Astrocyte (in vitro differentiated cells and primary cell): ENCODE results near the gene CYP4A22. TPM values are rescaled to one million over a fixed set of nuclear protein-coding genes. Genes with fewer than 3 reads are reported as not detected.
"Not testable (repeated sequence)": the region's sequence is repeated elsewhere in the genome, so short reads cannot be mapped to it uniquely, and the experiment has no call there.

Source experiments
- DNase-seq: peaks from one replicate; pipeline ENCODE4 v3.0.0-alpha.2; 2010; ENCODE audit warnings: low read depth
- FAIRE-seq: peaks from 2 replicates; lab custom pipeline; 2011; peaks lifted over from hg19 to GRCh38; lab: Jason Lieb, UNC
- H2AFZ ChIP-seq: 2 replicates; pipeline ENCODE4 v1.6.0; 2012; ENCODE audit warnings: low read depth, low read length, inconsistent platforms
- H3K27ac ChIP-seq: 2 replicates; pipeline ENCODE4 v1.5.1; 2011; ENCODE audit warnings: low read depth, low read length, inconsistent platforms
- H3K27me3 ChIP-seq: 2 replicates; pipeline ENCODE4 v1.6.0; 2011; ENCODE audit warnings: low read length, inconsistent platforms; ENCODE audit not compliant: insufficient read depth
- H3K36me3 ChIP-seq: 2 replicates; pipeline ENCODE4 v1.5.1; 2011; ENCODE audit warnings: low read length, inconsistent platforms; ENCODE audit not compliant: insufficient read depth
- H3K4me1 ChIP-seq: 2 replicates; pipeline ENCODE4 v1.5.1; 2011; ENCODE audit warnings: low read length, inconsistent platforms; ENCODE audit not compliant: insufficient read depth
- H3K4me2 ChIP-seq: 2 replicates; pipeline ENCODE4 v1.6.0; 2012; ENCODE audit warnings: low read length, inconsistent platforms
- H3K4me3 ChIP-seq: 2 replicates; pipeline ENCODE4 v1.5.1; 2011; ENCODE audit warnings: low read depth, mild to moderate bottlenecking, low read length, inconsistent platforms; ENCODE audit not compliant: insufficient read depth
- H3K79me2 ChIP-seq: 2 replicates; pipeline ENCODE4 v1.6.0; 2012; ENCODE audit warnings: mild to moderate bottlenecking, low read length, inconsistent platforms; ENCODE audit not compliant: insufficient read depth
- H3K9ac ChIP-seq: 2 replicates; pipeline ENCODE4 v1.6.0; 2012; ENCODE audit warnings: mild to moderate bottlenecking, low read length, inconsistent platforms
- H3K9me3 ChIP-seq: 2 replicates; pipeline ENCODE4 v1.5.1; 2012; ENCODE audit warnings: low read depth, mild to moderate bottlenecking, low read length, inconsistent platforms; ENCODE audit not compliant: insufficient read depth
- H4K20me1 ChIP-seq: 2 replicates; pipeline ENCODE4 v1.6.0; 2012; ENCODE audit warnings: low read length, inconsistent platforms; ENCODE audit not compliant: insufficient read depth
- H3K27ac Mint-ChIP-seq: one replicate; pipeline ENCODE4 v1.8.0; 2021; ENCODE audit warnings: mild to moderate bottlenecking, mixed read lengths; ENCODE audit not compliant: unreplicated experiment
- H3K27me3 Mint-ChIP-seq: one replicate; pipeline ENCODE4 v1.8.0; 2021; ENCODE audit warnings: low read depth, mixed read lengths; ENCODE audit not compliant: unreplicated experiment
- H3K36me3 Mint-ChIP-seq: one replicate; pipeline ENCODE4 v1.8.0; 2021; ENCODE audit warnings: low read depth, mixed read lengths; ENCODE audit not compliant: unreplicated experiment
- H3K4me1 Mint-ChIP-seq: one replicate; pipeline ENCODE4 v1.8.0; 2021; ENCODE audit warnings: low read depth, mixed read lengths; ENCODE audit not compliant: unreplicated experiment
- H3K4me3 Mint-ChIP-seq: one replicate; pipeline ENCODE4 v1.8.0; 2021; ENCODE audit warnings: mild to moderate bottlenecking, moderate library complexity, mixed read lengths; ENCODE audit not compliant: unreplicated experiment
- H3K9me3 Mint-ChIP-seq: one replicate; pipeline ENCODE4 v1.8.0; 2021; ENCODE audit warnings: mild to moderate bottlenecking, mixed read lengths; ENCODE audit not compliant: unreplicated experiment
- EZH2 ChIP-seq: IDR thresholded peaks from 2 replicates; pipeline ENCODE4 v1.6.1; 2012; ENCODE audit warnings: mild to moderate bottlenecking, low read length, inconsistent platforms; ENCODE audit not compliant: insufficient read depth
- total RNA-seq: library from RNA; stranded (reverse); gene quantifications from 2 replicates; pipeline ENCODE4 v1.2.1, GENCODE V29; 2021
- TF ChIP-seq, protein P1 (sequence below): IDR thresholded peaks from 2 replicates; pipeline ENCODE4 v1.5.1; 2011; ENCODE audit warnings: low read depth, mild to moderate bottlenecking, inconsistent platforms, low read length, moderate library complexity; ENCODE audit not compliant: insufficient read depth

The CYP4A22 gene
- total RNA-seq, 1 donor from 2014 or later = not detected

DNA sequence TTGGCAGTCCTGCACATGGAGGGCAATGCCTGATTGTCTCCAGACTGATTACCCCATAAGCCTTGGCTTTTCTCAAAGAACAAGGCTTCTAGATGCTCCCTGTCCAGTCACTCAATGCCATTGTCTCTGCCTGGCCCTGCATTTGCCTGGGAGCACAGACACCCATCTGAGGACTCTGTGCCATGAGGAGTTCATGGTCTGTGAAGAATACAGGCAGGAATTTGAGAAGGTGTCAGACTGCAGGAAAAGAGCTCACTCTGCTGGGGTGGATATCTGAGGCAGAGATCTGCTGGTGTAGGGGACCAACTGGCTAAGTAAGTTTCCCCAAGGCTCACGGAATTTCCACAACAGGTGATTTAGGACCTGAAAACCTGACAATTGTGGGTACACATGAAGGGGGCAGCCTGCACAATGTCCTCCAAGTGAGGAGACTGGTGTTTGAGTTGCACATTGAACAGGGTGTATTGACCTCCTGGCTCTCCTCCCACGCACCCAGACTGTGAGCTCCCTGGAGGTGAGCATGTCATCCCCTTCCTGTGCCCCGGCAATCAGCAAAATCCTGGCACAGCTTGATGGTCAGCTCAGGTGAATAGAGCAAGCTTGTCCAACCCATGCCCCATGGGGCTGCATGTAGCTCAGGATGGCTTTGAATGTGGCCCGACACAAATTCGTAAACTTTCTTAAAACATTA lies 829 bp downstream of the CYP4A22 start:
- TF ChIP-seq, protein P1, sequence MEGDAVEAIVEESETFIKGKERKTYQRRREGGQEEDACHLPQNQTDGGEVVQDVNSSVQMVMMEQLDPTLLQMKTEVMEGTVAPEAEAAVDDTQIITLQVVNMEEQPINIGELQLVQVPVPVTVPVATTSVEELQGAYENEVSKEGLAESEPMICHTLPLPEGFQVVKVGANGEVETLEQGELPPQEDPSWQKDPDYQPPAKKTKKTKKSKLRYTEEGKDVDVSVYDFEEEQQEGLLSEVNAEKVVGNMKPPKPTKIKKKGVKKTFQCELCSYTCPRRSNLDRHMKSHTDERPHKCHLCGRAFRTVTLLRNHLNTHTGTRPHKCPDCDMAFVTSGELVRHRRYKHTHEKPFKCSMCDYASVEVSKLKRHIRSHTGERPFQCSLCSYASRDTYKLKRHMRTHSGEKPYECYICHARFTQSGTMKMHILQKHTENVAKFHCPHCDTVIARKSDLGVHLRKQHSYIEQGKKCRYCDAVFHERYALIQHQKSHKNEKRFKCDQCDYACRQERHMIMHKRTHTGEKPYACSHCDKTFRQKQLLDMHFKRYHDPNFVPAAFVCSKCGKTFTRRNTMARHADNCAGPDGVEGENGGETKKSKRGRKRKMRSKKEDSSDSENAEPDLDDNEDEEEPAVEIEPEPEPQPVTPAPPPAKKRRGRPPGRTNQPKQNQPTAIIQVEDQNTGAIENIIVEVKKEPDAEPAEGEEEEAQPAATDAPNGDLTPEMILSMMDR = no peak
- TF ChIP-seq EZH2 = no peak
- no peaks in the 10 kb centered on the region for H3K27me3 ChIP-seq
- no peaks in the 10 kb centered on the region for H4K20me1 ChIP-seq
- H3K27ac ChIP-seq = no peak overlapping the region
- H3K9me3 Mint-ChIP-seq = peaks cover 5% of the 10 kb centered on the region
- H2AFZ ChIP-seq = no peak overlapping the region
- H3K4me1 ChIP-seq = no peaks in the 10 kb centered on the region
- no peak overlapping the region for H3K9ac ChIP-seq
- DNase-seq (no peak), FAIRE-seq (no peak)
- no peak overlapping the region for H3K27ac Mint-ChIP-seq
- H3K27me3 Mint-ChIP-seq = peaks cover 13% of the 10 kb centered on the region
- no peaks in the 10 kb centered on the region for H3K9me3 ChIP-seq
- H3K4me3 Mint-ChIP-seq = no peak overlapping the region
- no peaks in the 10 kb centered on the region for H3K36me3 Mint-ChIP-seq
- H3K4me2 ChIP-seq = no peak overlapping the region
- no peaks in the 10 kb centered on the region for H3K4me1 Mint-ChIP-seq
- no peaks in the 10 kb centered on the region for H3K79me2 ChIP-seq
- H3K4me3 ChIP-seq = no peak overlapping the region
- no peaks in the 10 kb centered on the region for H3K36me3 ChIP-seq

DNA sequence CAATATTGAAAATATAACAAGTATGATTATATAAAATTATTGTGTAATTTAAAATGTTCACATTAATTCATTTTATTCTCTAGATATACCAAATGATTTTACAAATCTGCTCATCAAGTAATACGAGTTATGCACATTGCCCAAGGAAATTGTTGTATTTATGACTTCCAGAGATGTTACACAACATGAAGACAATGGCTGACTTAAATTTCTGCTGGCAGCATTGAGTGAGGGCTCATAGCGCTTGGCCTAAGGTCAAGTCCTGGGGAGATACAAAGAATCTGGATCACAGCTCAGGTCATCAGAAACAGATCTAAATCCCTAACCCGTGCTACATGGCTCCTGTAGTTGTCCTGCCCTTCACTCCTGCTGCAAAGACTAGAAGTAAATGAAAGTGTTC lies 3.1 kb downstream of the CYP4A22 start:
- not testable (repeated sequence) for H3K4me1 Mint-ChIP-seq, H3K79me2 ChIP-seq, H3K36me3 Mint-ChIP-seq, H3K4me2 ChIP-seq, FAIRE-seq, H4K20me1 ChIP-seq, H3K36me3 ChIP-seq, H3K27ac Mint-ChIP-seq, H3K4me1 ChIP-seq, H3K27me3 ChIP-seq, H3K27ac ChIP-seq, H3K9me3 ChIP-seq, H3K9me3 Mint-ChIP-seq, DNase-seq, H2AFZ ChIP-seq, H3K4me3 ChIP-seq, H3K4me3 Mint-ChIP-seq, H3K9ac ChIP-seq
- peaks cover 18% of the 10 kb centered on the region for H3K27me3 Mint-ChIP-seq

GRCh38 chr1:47143654-47144053 lies 6.4 kb downstream of the CYP4A22 start:
- DNase-seq, H2AFZ ChIP-seq, H3K36me3 ChIP-seq, H3K9ac ChIP-seq, H3K27me3 ChIP-seq, H3K27ac ChIP-seq, H4K20me1 ChIP-seq, H3K4me1 ChIP-seq, H3K9me3 ChIP-seq, H3K4me3 ChIP-seq, H3K9me3 Mint-ChIP-seq, H3K4me1 Mint-ChIP-seq, H3K27ac Mint-ChIP-seq, H3K36me3 Mint-ChIP-seq, FAIRE-seq, H3K4me3 Mint-ChIP-seq, H3K4me2 ChIP-seq, H3K79me2 ChIP-seq: not testable (repeated sequence)
- TF ChIP-seq, protein P1 = peak; percentile 18
- H3K27me3 Mint-ChIP-seq = peaks cover 23% of the 10 kb centered on the region

- not testable (repeated sequence) for H3K4me1 Mint-ChIP-seq, H3K4me3 Mint-ChIP-seq
Measured at GRCh38 chr1:47146495-47146894, 9.3 kb downstream of the CYP4A22 start.

More at GRCh38 chr1:47146495-47146894, 9.3 kb downstream of the CYP4A22 start:
- H3K4me2 ChIP-seq, H3K36me3 ChIP-seq, H3K27ac Mint-ChIP-seq, FAIRE-seq, H3K79me2 ChIP-seq, H3K4me1 ChIP-seq, H3K4me3 ChIP-seq, DNase-seq, H3K9me3 ChIP-seq, H3K9me3 Mint-ChIP-seq, H3K27me3 ChIP-seq, H3K9ac ChIP-seq, H2AFZ ChIP-seq, H3K36me3 Mint-ChIP-seq, H3K27ac ChIP-seq, H4K20me1 ChIP-seq: not testable (repeated sequence)
- H3K27me3 Mint-ChIP-seq = peaks cover 20% of the 10 kb centered on the region
